GM23338 (cell line): ENCODE measurements around the gene TTL.

Experiments used
- CREB1 ChIP-seq: fragments of 250-450 bp; sonication (Bioruptor Pico); IDR thresholded peaks from 2 replicates; pipeline ENCODE4 v1.5.0; 2020; ENCODE audit warnings: low read depth, mild to moderate bottlenecking, moderate library complexity
- EZH2 ChIP-seq: fragments of 200-600 bp; sonication (generic); IDR thresholded peaks from one replicate; pipeline ENCODE4 v1.8.0; 2017; ENCODE audit warnings: antibody characterized with exemption, mild to moderate bottlenecking, low read depth; ENCODE audit not compliant: unreplicated experiment
- EZH2phosphoT487 ChIP-seq: fragments of 200-600 bp; sonication (generic); IDR thresholded peaks from one replicate; pipeline ENCODE4 v1.8.1; 2018; ENCODE audit warnings: antibody characterized with exemption; ENCODE audit not compliant: unreplicated experiment
- POLR2AphosphoS5 ChIP-seq: IDR thresholded peaks from 2 replicates; pipeline ENCODE4 v1.6.1; 2016; ENCODE audit warnings: antibody characterized with exemption, low read depth
- TF ChIP-seq, protein P1 (sequence below), 2 experiments: fragments of 200-600 bp in 1 of 2; sonication (generic) in 1 of 2; conservative IDR thresholded peaks; 2 replicates each; pipeline versions ENCODE4 v1.5.1 to v1.6.1; 2016 to 2017; ENCODE audit warnings: antibody characterized with exemption in 2 of 2, low read depth in 2 of 2, mild to moderate bottlenecking in 2 of 2, moderate library complexity in 1 of 2
- TF ChIP-seq, protein P2 (sequence below): IDR thresholded peaks from one replicate; pipeline ENCODE4 v1.6.1; 2018; ENCODE audit warnings: antibody characterized with exemption; ENCODE audit not compliant: unreplicated experiment

DNA sequence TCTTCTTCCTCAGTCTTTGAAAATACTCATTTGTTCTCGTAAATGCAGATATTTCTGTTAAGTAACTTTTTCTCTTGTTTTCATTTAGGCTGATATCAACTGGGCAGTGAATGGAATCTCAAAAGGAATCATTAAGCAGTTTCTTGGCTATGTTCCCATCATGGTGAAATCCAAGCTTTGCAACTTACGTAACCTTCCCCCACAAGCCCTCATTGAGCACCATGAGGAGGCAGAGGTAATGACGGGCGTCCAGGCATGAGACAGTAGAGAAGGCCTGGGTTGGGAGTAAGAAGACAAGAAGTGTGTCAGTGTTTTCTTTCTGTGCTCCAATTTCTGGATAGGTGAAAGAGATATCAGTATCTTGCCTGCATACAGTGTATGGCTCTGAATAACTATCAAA lies 65.4 kb downstream of the TTL start:
- TF ChIP-seq, protein P1, sequence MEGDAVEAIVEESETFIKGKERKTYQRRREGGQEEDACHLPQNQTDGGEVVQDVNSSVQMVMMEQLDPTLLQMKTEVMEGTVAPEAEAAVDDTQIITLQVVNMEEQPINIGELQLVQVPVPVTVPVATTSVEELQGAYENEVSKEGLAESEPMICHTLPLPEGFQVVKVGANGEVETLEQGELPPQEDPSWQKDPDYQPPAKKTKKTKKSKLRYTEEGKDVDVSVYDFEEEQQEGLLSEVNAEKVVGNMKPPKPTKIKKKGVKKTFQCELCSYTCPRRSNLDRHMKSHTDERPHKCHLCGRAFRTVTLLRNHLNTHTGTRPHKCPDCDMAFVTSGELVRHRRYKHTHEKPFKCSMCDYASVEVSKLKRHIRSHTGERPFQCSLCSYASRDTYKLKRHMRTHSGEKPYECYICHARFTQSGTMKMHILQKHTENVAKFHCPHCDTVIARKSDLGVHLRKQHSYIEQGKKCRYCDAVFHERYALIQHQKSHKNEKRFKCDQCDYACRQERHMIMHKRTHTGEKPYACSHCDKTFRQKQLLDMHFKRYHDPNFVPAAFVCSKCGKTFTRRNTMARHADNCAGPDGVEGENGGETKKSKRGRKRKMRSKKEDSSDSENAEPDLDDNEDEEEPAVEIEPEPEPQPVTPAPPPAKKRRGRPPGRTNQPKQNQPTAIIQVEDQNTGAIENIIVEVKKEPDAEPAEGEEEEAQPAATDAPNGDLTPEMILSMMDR (conservative IDR thresholded peaks at IDR 0.05; ENCODE audit: low read depth in 2 of 2) = no peak
- TF ChIP-seq POLR2AphosphoS5 (no peak), EZH2 (no peak), EZH2phosphoT487 (no peak), CREB1 (CRISPR knock-in tag) (no peak)
- TF ChIP-seq, protein P2, sequence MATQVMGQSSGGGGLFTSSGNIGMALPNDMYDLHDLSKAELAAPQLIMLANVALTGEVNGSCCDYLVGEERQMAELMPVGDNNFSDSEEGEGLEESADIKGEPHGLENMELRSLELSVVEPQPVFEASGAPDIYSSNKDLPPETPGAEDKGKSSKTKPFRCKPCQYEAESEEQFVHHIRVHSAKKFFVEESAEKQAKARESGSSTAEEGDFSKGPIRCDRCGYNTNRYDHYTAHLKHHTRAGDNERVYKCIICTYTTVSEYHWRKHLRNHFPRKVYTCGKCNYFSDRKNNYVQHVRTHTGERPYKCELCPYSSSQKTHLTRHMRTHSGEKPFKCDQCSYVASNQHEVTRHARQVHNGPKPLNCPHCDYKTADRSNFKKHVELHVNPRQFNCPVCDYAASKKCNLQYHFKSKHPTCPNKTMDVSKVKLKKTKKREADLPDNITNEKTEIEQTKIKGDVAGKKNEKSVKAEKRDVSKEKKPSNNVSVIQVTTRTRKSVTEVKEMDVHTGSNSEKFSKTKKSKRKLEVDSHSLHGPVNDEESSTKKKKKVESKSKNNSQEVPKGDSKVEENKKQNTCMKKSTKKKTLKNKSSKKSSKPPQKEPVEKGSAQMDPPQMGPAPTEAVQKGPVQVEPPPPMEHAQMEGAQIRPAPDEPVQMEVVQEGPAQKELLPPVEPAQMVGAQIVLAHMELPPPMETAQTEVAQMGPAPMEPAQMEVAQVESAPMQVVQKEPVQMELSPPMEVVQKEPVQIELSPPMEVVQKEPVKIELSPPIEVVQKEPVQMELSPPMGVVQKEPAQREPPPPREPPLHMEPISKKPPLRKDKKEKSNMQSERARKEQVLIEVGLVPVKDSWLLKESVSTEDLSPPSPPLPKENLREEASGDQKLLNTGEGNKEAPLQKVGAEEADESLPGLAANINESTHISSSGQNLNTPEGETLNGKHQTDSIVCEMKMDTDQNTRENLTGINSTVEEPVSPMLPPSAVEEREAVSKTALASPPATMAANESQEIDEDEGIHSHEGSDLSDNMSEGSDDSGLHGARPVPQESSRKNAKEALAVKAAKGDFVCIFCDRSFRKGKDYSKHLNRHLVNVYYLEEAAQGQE = no peak
